ENCODE data around the gene HES7. TPM values are rescaled to one million over a fixed set of nuclear protein-coding genes. Genes with fewer than 3 reads are reported as not detected.

The HES7 gene
- total RNA-seq, 1 experiment from 2014 or later: not detected

Other genes starting within 250 kb of the HES7 start
- 58.3 and 101 TPM in 2 replicates for gene CHD3, start 235.3 kb downstream of the HES7 start, total RNA-seq (2014; rRNA removed; shearing (Covaris generic))
- 0.42 TPM in 1 of 2 replicates, not detected in the other for gene RNF227, start 207.8 kb downstream of the HES7 start, total RNA-seq (2014; rRNA removed; shearing (Covaris generic))
- gene KCNAB3, start 194.2 kb downstream of the HES7 start, total RNA-seq (2014; rRNA removed; shearing (Covaris generic)): 0.45 and 2.7 TPM in 2 replicates
- 30.3 and 48.4 TPM in 2 replicates for gene TRAPPC1, start 192.2 kb downstream of the HES7 start, total RNA-seq (2014; rRNA removed; shearing (Covaris generic))
- 30.9 and 41.4 TPM in 2 replicates for gene CNTROB, start 191.9 kb downstream of the HES7 start, total RNA-seq (2014; rRNA removed; shearing (Covaris generic))
- gene GUCY2D, start 121.5 kb downstream of the HES7 start, total RNA-seq (2014; rRNA removed; shearing (Covaris generic)): not detected in 2 replicates
- not detected in 2 replicates for gene ALOX15B, start 85.0 kb downstream of the HES7 start, total RNA-seq (2014; rRNA removed; shearing (Covaris generic))
- not detected in 2 replicates for gene ALOX12B, start 36.4 kb downstream of the HES7 start, total RNA-seq (2014; rRNA removed; shearing (Covaris generic))
- not detected in 2 replicates for gene ALOXE3, start 5.6 kb downstream of the HES7 start, total RNA-seq (2014; rRNA removed; shearing (Covaris generic))
- gene PER1, start 28.3 kb upstream of the HES7 start, total RNA-seq (2014; rRNA removed; shearing (Covaris generic)): 1.0 and 8.3 TPM in 2 replicates
- gene VAMP2, start 38.8 kb upstream of the HES7 start, total RNA-seq (2014; rRNA removed; shearing (Covaris generic)): 2.9 and 9.7 TPM in 2 replicates
- 11.5 and 15.9 TPM in 2 replicates for gene TMEM107, start 52.3 kb upstream of the HES7 start, total RNA-seq (2014; rRNA removed; shearing (Covaris generic))
- gene BORCS6, start 66.1 kb upstream of the HES7 start, total RNA-seq (2014; rRNA removed; shearing (Covaris generic)): 4.3 and 7.4 TPM in 2 replicates
- gene AURKB, start 86.5 kb upstream of the HES7 start, total RNA-seq (2014; rRNA removed; shearing (Covaris generic)): 99.7 and 119 TPM in 2 replicates
- 0.60 and 1.3 TPM in 2 replicates for gene CTC1, start 124.0 kb upstream of the HES7 start, total RNA-seq (2014; rRNA removed; shearing (Covaris generic))
- 29.3 and 60.1 TPM in 2 replicates for gene PFAS, start 125.2 kb upstream of the HES7 start, total RNA-seq (2014; rRNA removed; shearing (Covaris generic))
- 7.6 and 12.7 TPM in 2 replicates for gene RANGRF, start 164.6 kb upstream of the HES7 start, total RNA-seq (2014; rRNA removed; shearing (Covaris generic))
- gene SLC25A35, start 171.3 kb upstream of the HES7 start, total RNA-seq (2014; rRNA removed; shearing (Covaris generic)): 0.74 TPM in 1 of 2 replicates, not detected in the other
- not detected in 2 replicates for gene ARHGEF15, start 186.1 kb upstream of the HES7 start, total RNA-seq (2014; rRNA removed; shearing (Covaris generic))
- not detected in 2 replicates for gene ODF4, start 215.7 kb upstream of the HES7 start, total RNA-seq (2014; rRNA removed; shearing (Covaris generic))

Data from SJSA1 (cell line).